H9 (cell line): ENCODE results near the gene HK2. TPM values are rescaled to one million over a fixed set of nuclear protein-coding genes. Genes with fewer than 3 reads are reported as not detected.
"Not testable (repeated sequence)": the region's sequence is repeated elsewhere in the genome, so short reads cannot be mapped to it uniquely, and the experiment has no call there.

ENCODE experiments used
- DNase-seq: peaks from one replicate; pipeline ENCODE4 v3.0.0-alpha.2; 2017
- H2AFZ ChIP-seq: one replicate; pipeline ENCODE4 v1.6.1; 2013; ENCODE audit warnings: mild to moderate bottlenecking, low read length, control low read depth, moderate library complexity
- H2AK5ac ChIP-seq: 2 replicates; pipeline ENCODE4 v1.6.1; 2013; ENCODE audit warnings: low read length, control low read depth, mixed read lengths; ENCODE audit not compliant: insufficient read length
- H2BK120ac ChIP-seq: one replicate; pipeline ENCODE4 v1.6.1; 2013; ENCODE audit warnings: low read depth, mild to moderate bottlenecking, low read length, control low read depth, inconsistent platforms; ENCODE audit not compliant: poor library complexity, severe bottlenecking
- H2BK12ac ChIP-seq: 2 replicates; pipeline ENCODE4 v1.6.1; 2013; ENCODE audit warnings: low read length, control low read depth, mixed read lengths, low read depth; ENCODE audit not compliant: insufficient read length
- H2BK15ac ChIP-seq: 2 replicates; pipeline ENCODE4 v1.6.1; 2013; ENCODE audit warnings: low read depth, low read length, control low read depth
- H2BK20ac ChIP-seq: one replicate; pipeline ENCODE4 v1.6.1; 2013; ENCODE audit warnings: low read depth, mild to moderate bottlenecking, low read length, control low read depth, inconsistent platforms; ENCODE audit not compliant: poor library complexity, severe bottlenecking
- H2BK5ac ChIP-seq: 2 replicates; pipeline ENCODE4 v1.6.1; 2013; ENCODE audit warnings: low read length, control low read depth, mixed read lengths; ENCODE audit not compliant: insufficient read length
- H3K14ac ChIP-seq: 2 replicates; pipeline ENCODE4 v1.6.1; 2013; ENCODE audit warnings: low read length, control low read depth; ENCODE audit not compliant: insufficient read depth
- H3K18ac ChIP-seq: 2 replicates; pipeline ENCODE4 v1.6.1; 2013; ENCODE audit warnings: low read depth, mild to moderate bottlenecking, mixed read lengths, low read length, control low read depth; ENCODE audit not compliant: insufficient read length
- H3K23ac ChIP-seq: 2 replicates; pipeline ENCODE4 v1.6.1; 2013; ENCODE audit warnings: low read length, control low read depth, mixed read lengths, low read depth; ENCODE audit not compliant: insufficient read length
- H3K23me2 ChIP-seq: 2 replicates; pipeline ENCODE4 v1.6.1; 2013; ENCODE audit warnings: low read depth, mild to moderate bottlenecking, mixed read lengths, low read length, control low read depth; ENCODE audit not compliant: insufficient read length, poor library complexity, severe bottlenecking
- H3K27ac ChIP-seq: 2 replicates; pipeline ENCODE4 v1.5.1; 2013; ENCODE audit warnings: low read length, control low read depth, mixed read lengths, low read depth; ENCODE audit not compliant: insufficient read length
- H3K27me3 ChIP-seq: 2 replicates; pipeline ENCODE4 v1.6.1; 2013; ENCODE audit warnings: low read length, control low read depth, inconsistent platforms; ENCODE audit not compliant: insufficient read depth
- H3K4ac ChIP-seq: 2 replicates; pipeline ENCODE4 v1.6.1; 2013; ENCODE audit warnings: low read depth, mild to moderate bottlenecking, control low read depth, inconsistent platforms, low read length, moderate library complexity
- H3K4me1 ChIP-seq: 2 replicates; pipeline ENCODE4 v1.6.1; 2013; ENCODE audit warnings: low read length, control low read depth, inconsistent platforms; ENCODE audit not compliant: insufficient read depth
- H3K4me2 ChIP-seq: 2 replicates; pipeline ENCODE4 v1.6.1; 2013; ENCODE audit warnings: low read length, control low read depth, mixed read lengths; ENCODE audit not compliant: insufficient read length, insufficient read depth
- H3K56ac ChIP-seq: 2 replicates; pipeline ENCODE4 v1.6.1; 2013; ENCODE audit warnings: low read depth, mild to moderate bottlenecking, mixed read lengths, low read length, control low read depth; ENCODE audit not compliant: insufficient read length
- H3K79me1 ChIP-seq: 2 replicates; pipeline ENCODE4 v1.6.1; 2013; ENCODE audit warnings: low read depth, mild to moderate bottlenecking, moderate library complexity, low read length, control low read depth, inconsistent platforms; ENCODE audit not compliant: insufficient read depth, poor library complexity, severe bottlenecking
- H3K79me2 ChIP-seq: 2 replicates; pipeline ENCODE4 v1.6.1; 2013; ENCODE audit warnings: low read length, control low read depth, inconsistent platforms; ENCODE audit not compliant: insufficient read depth
- H3K9ac ChIP-seq: 2 replicates; pipeline ENCODE4 v1.6.1; 2013; ENCODE audit warnings: low read length, control low read depth, mixed read lengths; ENCODE audit not compliant: insufficient read length; ENCODE audit errors: extremely low read depth
- H3K9me3 ChIP-seq: one replicate; pipeline ENCODE4 v1.6.1; 2013; ENCODE audit warnings: low read depth, low read length, inconsistent platforms; ENCODE audit not compliant: control insufficient read depth
- H3T11ph ChIP-seq: one replicate; pipeline ENCODE4 v1.6.1; 2013; ENCODE audit warnings: mild to moderate bottlenecking, low read length, control low read depth, inconsistent platforms
- H4K20me1 ChIP-seq: one replicate; pipeline ENCODE4 v1.6.1; 2013; ENCODE audit not compliant: control insufficient read depth, insufficient read length, insufficient read depth
- H4K5ac ChIP-seq: 2 replicates; pipeline ENCODE4 v1.6.1; 2013; ENCODE audit warnings: low read depth, mild to moderate bottlenecking, mixed read lengths, low read length, control low read depth; ENCODE audit not compliant: insufficient read length
- H4K8ac ChIP-seq: replicated peaks from 2 replicates; pipeline ENCODE4 v1.6.1; 2013; ENCODE audit warnings: low read length, control low read depth, mixed read lengths, low read depth; ENCODE audit not compliant: insufficient read length
- H4K91ac ChIP-seq: 2 replicates; pipeline ENCODE4 v1.6.1; 2013; ENCODE audit warnings: low read depth, mild to moderate bottlenecking, moderate library complexity, mixed read lengths, low read length, control low read depth; ENCODE audit not compliant: insufficient read length
- H3K27ac Mint-ChIP-seq, 3 experiments: 2 replicates in 2 of 3; 3 replicates in 1 of 3; pipeline ENCODE4 v1.8.0; 2020 to 2021; ENCODE audit warnings: mixed read lengths in 3 of 3, mild to moderate bottlenecking in 1 of 3, moderate library complexity in 1 of 3
- H3K27me3 Mint-ChIP-seq: 2 replicates; pipeline ENCODE4 v1.8.0; 2021; ENCODE audit warnings: low read depth, mild to moderate bottlenecking, moderate library complexity, mixed read lengths
- H3K36me3 Mint-ChIP-seq, 3 experiments: 2 replicates in 2 of 3; 3 replicates in 1 of 3; pipeline ENCODE4 v1.8.0; 2020 to 2021; ENCODE audit warnings: low read depth in 3 of 3, mixed read lengths in 3 of 3; ENCODE audit not compliant: insufficient read depth in 1 of 3
- H3K4me1 Mint-ChIP-seq, 2 experiments: 2 replicates each; pipeline ENCODE4 v1.8.0; 2020; ENCODE audit warnings: mixed read lengths in 2 of 2
- H3K4me3 Mint-ChIP-seq, 2 experiments: 2 replicates in 1 of 2; 3 replicates in 1 of 2; pipeline ENCODE4 v1.8.0; 2020 to 2021; ENCODE audit warnings: mild to moderate bottlenecking in 2 of 2, mixed read lengths in 2 of 2, moderate library complexity in 1 of 2
- H3K9me3 Mint-ChIP-seq, 2 experiments: 2 replicates in 1 of 2; 3 replicates in 1 of 2; pipeline ENCODE4 v1.8.0; 2020; ENCODE audit warnings: mild to moderate bottlenecking in 2 of 2, mixed read lengths in 2 of 2, moderate library complexity in 1 of 2
- CTCF ChIP-seq: fragments of 200-600 bp; sonication (generic); conservative IDR thresholded peaks from 3 replicates; pipeline ENCODE4 v1.8.0; 2021; ENCODE audit warnings: antibody characterized with exemption, mild to moderate bottlenecking
- WGBS: extraction: QIAGEN DNeasy Blood & Tissue Kit; methylation state at CpG from one replicate; pipeline ENCODE4 v1.1.7; 2013; ENCODE audit warnings: missing lambda C conversion rate, low lambda C conversion rate, mixed read lengths; ENCODE audit not compliant: insufficient read length; ENCODE audit errors: extremely low coverage; 5-methylcytosine and 5-hydroxymethylcytosine counted together
- total RNA-seq: library from RNA; stranded (reverse); gene quantifications from 2 replicates; pipeline ENCODE4 v1.2.1, GENCODE V29; 2021

HK2 gene
- total RNA-seq, 1 experiment from 2014 or later = 54.3 TPM

GRCh38 chr2:74906395-74906794 lies 72.5 kb downstream of the HK2 start:
- Histone ChIP-seq H3K23ac (no peak overlapping the region), H4K91ac (no peak overlapping the region), H2AK5ac (no peak overlapping the region), H3K56ac (no peak overlapping the region), H3K14ac (no peak overlapping the region), H3K4ac (no peak overlapping the region), H2BK15ac (no peak overlapping the region), H2BK20ac (no peak overlapping the region), H3K27me3 (no peaks in the 10 kb centered on the region), H3K9ac (no peak overlapping the region), H3K18ac (no peak overlapping the region), H3K27ac (no peak overlapping the region), H2AFZ (no peak overlapping the region), H2BK12ac (no peak overlapping the region), H3K4me2 (no peak overlapping the region), H4K5ac (no peak overlapping the region), H3K79me1 (no peaks in the 10 kb centered on the region), H3K23me2 (peaks cover 7% of the 10 kb centered on the region), H4K8ac (no peak overlapping the region), H3K79me2 (no peaks in the 10 kb centered on the region), H4K20me1 (no peaks in the 10 kb centered on the region), H3K9me3 (no peaks in the 10 kb centered on the region), H3T11ph (no peak overlapping the region), H3K4me1 (no peaks in the 10 kb centered on the region), H2BK5ac (no peak overlapping the region), H2BK120ac (no peak overlapping the region)
- TF ChIP-seq CTCF = no peak
- peaks cover 25% of the 10 kb centered on the region for H3K27me3 Mint-ChIP-seq
- no peak overlapping the region for H3K27ac Mint-ChIP-seq
- WGBS = no CpG with 5 or more reads among the region's 5 CpGs
- DNase-seq = no peak
- H3K4me1 Mint-ChIP-seq = peaks cover 18 to 19% of the 10 kb centered on the region in 2 experiments
- H3K9me3 Mint-ChIP-seq = peaks cover 0 to 5% of the 10 kb centered on the region in 2 experiments; a peak in 4 of 5 replicates
- H3K36me3 Mint-ChIP-seq = peaks cover 0 to 6% (median 0%) of the 10 kb centered on the region in 3 experiments; a peak in 2 of 7 replicates
- H3K4me3 Mint-ChIP-seq = no peak overlapping the region

- not testable (repeated sequence) for H3K79me1 ChIP-seq, H3K9me3 ChIP-seq, H3K27ac Mint-ChIP-seq, H4K8ac ChIP-seq, H2BK20ac ChIP-seq, H3K27me3 ChIP-seq, H3K9me3 Mint-ChIP-seq, H2BK5ac ChIP-seq, H3K4me3 Mint-ChIP-seq, H4K20me1 ChIP-seq, H3K23ac ChIP-seq, H2AK5ac ChIP-seq, H3K4me1 ChIP-seq, H3K4ac ChIP-seq, H3K14ac ChIP-seq, H3K36me3 Mint-ChIP-seq, H3K56ac ChIP-seq, H3K23me2 ChIP-seq, H3T11ph ChIP-seq, H2BK120ac ChIP-seq, H3K18ac ChIP-seq, H2BK15ac ChIP-seq, H3K4me2 ChIP-seq, H4K5ac ChIP-seq, H2BK12ac ChIP-seq, DNase-seq, H2AFZ ChIP-seq, H4K91ac ChIP-seq, H3K79me2 ChIP-seq, H3K27ac ChIP-seq, H3K9ac ChIP-seq
- WGBS = no CpG with 5 or more reads among the region's 5 CpGs
- peaks cover 29% of the 10 kb centered on the region for H3K27me3 Mint-ChIP-seq
- H3K4me1 Mint-ChIP-seq = peaks cover 10 to 12% of the 10 kb centered on the region in 2 experiments
Observed at GRCh38 chr2:74907560-74907959, 73.6 kb downstream of the HK2 start.
